Stimulated activated CD4-positive, alpha-beta T cell treated with anti-CD3 and anti-CD28 coated beads, Interleukin-1b, Interleukin-23, amount 100 ng/mL, for 48 hours (primary cell): ENCODE results near the gene FAAH.

Source experiments
- DNase-seq: peaks from one replicate; pipeline ENCODE4 v3.0.0-alpha.2; 2020

Gene FAAH

DNA sequence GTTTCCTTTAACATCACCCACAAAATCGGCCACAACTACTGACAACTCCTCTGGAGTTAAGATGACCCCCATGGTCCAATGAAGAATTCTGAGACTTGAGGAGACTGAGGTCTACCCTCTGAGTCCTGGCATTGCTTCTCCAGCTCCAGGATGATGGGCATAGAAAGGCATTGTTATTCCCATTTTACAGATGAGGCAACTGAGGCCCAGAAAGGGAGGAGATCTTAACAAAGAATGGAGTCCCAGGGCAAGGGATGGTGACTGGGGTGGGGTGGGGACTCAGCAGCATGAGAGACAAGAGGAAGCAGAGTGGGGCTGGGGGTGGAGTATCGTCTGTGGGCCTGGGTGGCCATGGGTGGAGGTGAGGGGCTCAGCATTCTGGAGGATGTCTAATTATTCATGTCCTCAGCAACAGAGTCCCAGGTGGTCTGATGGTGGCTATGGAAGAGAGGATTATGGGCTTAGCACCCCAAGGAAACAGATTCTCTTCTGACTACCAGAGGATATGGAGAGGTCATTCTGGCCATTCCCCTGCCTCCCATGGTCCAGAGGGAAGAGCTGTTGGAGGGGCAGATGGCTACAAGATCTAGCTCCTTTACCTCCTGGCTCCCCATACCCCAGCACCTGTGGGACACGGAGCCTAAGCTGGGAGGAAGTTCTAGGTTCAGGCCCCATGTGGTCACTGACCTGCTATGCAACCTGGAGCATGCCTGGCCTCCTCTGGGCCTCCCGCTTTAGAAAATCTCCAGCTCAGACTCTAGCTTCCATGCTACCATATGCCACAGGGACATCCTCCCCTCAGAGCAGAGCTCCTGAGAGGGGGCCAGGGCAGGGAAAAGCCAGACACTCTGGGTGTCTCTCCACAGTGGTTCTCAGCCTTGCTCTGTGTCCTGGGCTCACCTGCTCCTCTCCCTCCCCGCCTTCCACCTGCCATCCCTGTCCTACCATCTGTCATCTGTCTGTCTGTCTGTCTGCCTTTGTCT, 58.1 kb downstream of the FAAH start:
- DNase-seq = no peak

DNA sequence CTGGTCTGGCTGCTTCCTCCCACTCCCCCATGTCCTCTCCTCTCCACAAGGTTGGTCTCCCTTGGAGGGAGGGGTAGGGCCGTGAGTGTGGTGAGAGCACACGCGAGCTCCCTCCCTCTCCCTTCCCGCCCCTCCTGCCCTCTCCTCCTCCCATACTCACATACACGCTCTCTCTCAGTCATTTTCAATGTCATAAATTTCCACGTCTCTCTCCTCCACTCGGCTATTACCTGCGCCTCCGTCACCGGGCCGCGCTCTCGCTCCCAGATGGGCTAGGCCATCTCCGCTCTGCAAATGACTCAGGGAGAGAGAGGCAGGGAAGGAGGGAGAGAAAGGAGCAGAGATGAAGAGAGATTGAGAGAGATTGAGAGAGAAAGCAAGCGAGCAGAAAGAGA, 58.8 kb downstream of the FAAH start:
- DNase-seq = no peak

DNA sequence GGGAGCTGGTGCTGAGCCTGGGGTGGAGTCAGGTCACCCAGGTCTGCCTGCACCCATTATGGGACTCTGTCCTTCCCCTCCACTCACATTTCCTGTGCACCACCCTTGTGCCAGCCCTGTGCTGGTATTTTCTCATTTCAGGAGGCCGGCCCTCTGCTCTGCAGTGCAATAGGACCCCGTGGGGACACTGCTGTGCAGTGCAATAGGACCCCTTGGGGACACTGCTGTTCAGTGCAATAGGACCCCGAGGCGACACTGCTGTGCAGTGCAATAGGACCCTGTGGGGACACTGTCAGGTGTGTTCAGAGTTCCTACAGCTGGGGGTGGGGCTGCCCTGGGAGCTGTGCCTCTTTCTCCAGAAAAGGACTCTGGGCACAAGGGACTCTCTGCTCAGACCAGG, 59.3 kb downstream of the FAAH start:
- DNase-seq = no peak

DNA sequence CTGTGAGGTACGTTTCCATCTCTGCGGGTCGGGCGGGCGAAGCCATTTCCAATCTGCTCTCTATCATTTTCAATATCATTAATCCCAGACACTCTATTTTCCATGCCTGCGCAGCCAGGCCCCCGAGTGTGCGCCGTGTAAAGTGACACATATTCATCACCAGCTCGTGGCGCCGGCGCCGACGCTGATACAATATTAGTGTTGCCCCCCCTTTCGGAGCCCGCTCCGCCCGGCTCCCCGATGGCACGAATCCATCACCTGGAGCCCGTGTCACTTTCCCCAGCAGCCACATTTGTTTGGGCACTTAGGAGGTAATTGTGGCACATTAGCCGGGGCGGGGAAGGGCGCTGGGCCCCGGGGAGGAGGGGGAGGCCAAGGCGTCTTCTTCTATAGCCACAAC, 61.8 kb downstream of the FAAH start:
- no peak for DNase-seq

DNA sequence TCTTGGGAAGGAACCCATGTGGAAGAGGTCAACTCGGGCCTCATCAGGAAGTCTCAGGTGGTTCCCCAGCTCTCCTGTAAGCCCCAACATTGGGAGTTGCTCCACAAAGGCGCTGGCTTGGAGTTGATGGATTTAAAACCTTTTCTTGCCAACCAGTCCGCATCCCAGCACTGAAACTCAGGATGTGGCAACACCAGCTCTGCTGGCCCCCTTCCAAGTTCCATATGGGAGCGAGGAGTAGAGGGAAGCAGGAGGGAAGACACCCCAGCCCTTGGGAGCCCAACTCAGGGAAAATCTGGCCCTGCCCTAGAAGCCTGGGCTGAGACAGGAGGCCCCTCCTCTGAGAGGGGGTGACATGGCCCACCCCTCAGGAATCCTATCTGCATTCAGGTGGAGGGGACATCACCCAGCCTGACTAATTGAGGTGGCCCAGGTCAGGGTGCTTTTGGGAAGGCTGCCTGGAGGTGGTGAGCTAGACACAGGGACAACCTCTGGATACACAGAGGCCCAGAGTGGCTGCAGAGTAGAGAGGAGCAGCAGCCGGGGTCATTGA, 62.4 kb downstream of the FAAH start:
- no peak for DNase-seq

DNA sequence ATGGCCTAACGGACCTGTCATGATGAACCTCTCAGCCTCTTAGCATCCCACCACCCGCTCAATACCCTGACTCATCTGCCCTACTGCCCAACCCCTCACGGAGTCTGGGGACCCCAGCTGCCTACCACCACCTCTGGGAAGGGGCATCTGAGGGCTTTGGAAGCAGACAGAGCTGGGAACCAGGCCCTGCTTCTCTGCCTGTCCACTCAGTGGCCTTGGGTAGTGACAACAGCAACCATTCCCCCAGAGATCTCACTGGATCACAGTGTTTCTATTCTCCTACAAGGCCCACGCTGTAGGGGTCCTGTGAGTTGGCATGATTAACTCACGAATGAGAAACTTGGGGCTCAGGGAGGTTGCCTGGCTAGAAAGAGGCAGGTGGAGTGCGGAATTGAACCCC, 63.1 kb downstream of the FAAH start:
- DNase-seq = no peak

DNA sequence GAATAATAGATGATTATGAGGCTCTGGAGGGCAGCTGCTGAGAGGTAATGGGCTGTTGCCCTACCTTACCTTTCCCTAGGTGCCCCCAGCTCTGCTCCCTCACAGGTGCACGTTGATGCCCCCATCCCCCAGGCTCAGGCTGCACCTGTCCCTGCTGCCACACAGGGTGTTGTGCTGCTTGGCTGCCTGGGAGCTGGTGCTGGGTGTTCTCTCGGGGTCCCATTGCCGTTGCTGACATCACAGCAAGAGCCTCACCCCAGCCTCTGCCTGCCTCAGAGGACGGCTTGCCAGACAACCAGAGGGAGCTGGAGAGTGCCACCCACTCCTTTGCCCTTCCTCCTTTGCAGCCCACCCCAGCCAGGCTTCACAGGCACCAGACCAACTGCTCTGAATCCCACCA, 64.1 kb downstream of the FAAH start:
- DNase-seq = no peak

DNA sequence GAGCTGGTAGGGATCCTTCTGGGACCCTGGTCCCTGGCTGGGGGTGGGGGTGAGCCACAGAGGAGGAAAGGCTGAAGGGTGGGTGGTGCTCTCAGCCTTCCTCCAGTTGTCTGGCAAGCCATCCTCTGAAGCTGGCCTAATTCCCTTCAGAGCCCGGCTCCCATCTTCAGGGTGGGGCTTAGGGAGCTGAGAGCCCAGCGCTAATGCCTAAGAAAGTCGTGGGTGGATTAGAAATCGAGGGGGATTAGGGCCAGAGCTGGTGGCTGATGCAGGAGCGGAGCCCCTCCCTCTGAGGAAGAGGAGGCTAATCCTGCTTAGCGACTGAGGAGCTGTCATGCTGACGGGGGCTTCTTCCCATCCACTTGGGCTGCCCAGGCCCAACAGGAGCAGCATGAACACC, 64.7 kb downstream of the FAAH start:
- no peak for DNase-seq

DNA sequence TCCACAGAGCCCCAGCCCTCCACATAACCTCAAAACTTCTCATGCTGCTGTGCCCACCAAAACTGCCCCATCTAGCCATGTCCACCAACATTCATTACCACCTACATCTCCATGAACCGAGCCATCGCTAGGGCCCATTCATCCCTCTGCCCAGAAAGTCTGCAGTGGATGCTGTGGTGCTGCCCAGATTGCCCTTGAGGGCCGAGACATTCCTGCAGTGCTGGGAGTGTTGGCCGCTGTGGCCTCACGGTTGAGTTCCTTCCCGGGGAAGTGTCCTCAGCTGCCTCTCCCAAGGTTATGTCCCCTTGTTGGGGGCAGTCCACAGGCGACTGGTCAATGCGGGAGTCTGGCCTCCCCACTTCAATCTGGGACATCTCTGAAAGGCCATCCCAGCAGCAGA, 65.2 kb downstream of the FAAH start:
- DNase-seq = no peak

DNA sequence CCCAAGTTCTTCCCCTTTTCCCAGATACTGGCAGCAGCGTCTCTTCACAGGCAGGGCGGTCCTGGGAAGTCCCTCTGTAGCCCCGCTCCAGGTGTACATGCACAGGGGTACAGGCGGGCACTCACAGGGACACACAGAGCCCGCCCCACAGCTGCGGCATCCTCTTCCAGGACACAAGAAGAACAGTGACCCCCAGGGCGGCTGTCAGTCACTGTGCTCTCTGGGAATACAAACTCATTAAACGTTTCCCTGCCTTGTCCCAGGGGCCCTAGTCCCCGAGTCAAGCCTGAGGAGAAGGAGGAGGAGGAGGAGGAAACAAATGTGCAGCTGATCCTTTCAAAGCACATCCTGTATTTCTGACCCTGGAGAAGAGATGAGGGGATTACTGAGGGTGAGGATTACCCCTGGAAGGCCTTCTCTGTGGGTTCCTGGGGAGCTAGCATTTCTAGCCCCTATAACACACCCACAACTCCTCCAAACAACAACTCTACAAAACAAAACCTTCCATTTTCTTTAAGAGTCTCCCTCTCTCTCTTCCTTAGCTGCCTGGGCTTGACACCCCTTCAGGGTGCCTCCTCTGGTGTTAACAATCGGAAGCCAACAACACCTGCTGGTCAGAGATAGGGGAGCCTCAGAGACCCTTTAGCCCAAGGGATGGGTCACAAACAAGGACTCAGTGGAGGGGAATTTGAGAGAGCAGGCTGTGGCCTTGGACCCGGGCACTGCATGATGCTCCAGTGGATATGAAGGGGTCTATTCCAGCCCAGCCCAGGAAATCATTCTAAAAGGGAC, 67.1 kb downstream of the FAAH start:
- DNase-seq = no peak

DNA sequence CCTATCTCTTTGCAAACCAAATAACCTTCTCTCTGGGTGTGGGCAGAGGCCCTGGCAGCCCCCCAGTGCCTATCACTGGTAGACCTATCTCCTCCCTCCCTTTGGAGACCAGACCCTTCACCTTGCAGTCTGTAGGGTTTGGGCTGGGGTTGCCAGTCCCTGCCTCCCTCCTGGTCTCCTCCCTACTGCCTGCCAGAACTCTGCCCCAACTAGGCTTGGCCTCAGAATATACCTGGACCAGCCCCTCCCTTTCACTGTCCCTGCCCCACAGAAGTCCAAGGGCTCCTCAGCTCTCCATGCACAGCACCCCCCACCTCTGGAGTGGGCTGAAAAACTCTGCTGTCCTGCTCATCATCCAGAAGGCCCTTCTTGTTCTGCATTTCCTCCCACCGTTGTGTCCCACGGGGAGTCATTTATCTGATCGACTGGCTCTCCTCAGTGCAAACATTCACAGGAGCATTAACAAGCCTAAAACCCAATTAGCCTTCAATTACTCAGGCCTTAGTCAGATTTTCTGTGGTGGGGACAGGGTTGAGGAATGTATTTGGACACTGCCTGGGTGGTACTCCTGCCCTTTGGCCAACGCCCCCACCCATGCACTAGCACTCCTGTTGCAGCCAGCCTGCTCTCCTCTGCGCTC, 67.8 kb downstream of the FAAH start:
- no peak for DNase-seq
